PC-3 (cell line): ENCODE data around the gene NTN1. TPM values are rescaled to one million over a fixed set of nuclear protein-coding genes. Genes with fewer than 3 reads are reported as not detected.

Experiments
- ATAC-seq: fragments of 200-7000 bp; cut with Tn5 transposase; 2 replicates; pipeline ENCODE4 v1.9.1; 2020; ENCODE audit warnings: mild to moderate bottlenecking, moderate library complexity
- BruUV-seq: library from RNA; stranded (reverse); fragments of 400-500 nt; replicated peaks from 2 replicates; lab custom pipeline; 2021; lab: Mats Ljungman, UMichigan
- CTCF ChIA-PET: fragments of 300-600 bp; sonication (Branson Sonifier 250); formaldehyde crosslinking; loops from one replicate; lab custom pipeline; 2022; ENCODE audit warnings: antibody characterized with exemption; lab: Charles Lee
- POLR2A ChIA-PET: fragments of 300-600 bp; sonication (Branson Sonifier 250); formaldehyde crosslinking; loops from one replicate; lab custom pipeline; 2022; ENCODE audit warnings: antibody characterized with exemption; ENCODE audit not compliant: unreplicated experiment; lab: Charles Lee
- DNase-seq: peaks from one replicate; pipeline ENCODE4 v3.0.0-alpha.2; 2015
- H2AFZ ChIP-seq: fragments of 300-600 bp; sonication (generic); 2 replicates; pipeline ENCODE4 v1.6.0; 2016; ENCODE audit warnings: antibody characterized with exemption, low read length
- H3F3A ChIP-seq: fragments of 300-600 bp; sonication (generic); one replicate; pipeline ENCODE4 v1.6.0; 2017; ENCODE audit warnings: antibody characterized with exemption, low read length, control low read depth, mild to moderate bottlenecking; ENCODE audit not compliant: unreplicated experiment
- H3K27ac ChIP-seq: fragments of 300-600 bp; sonication (generic); 2 replicates; pipeline ENCODE4 v1.5.1; 2016; ENCODE audit warnings: mild to moderate bottlenecking, low read length
- H3K27me3 ChIP-seq: fragments of 300-600 bp; sonication (generic); 2 replicates; pipeline ENCODE4 v1.6.1; 2016; ENCODE audit warnings: low read length, mixed read lengths
- H3K36me3 ChIP-seq: fragments of 300-600 bp; sonication (generic); 2 replicates; pipeline ENCODE4 v1.6.1; 2016; ENCODE audit warnings: low read depth, mixed run types, low read length, mixed read lengths
- H3K4me1 ChIP-seq: fragments of 300-600 bp; sonication (generic); 2 replicates; pipeline ENCODE4 v1.5.1; 2016; ENCODE audit warnings: low read length; ENCODE audit not compliant: insufficient read depth
- H3K4me2 ChIP-seq: fragments of 300-600 bp; sonication (generic); 2 replicates; pipeline ENCODE4 v1.6.0; 2016; ENCODE audit warnings: low read length
- H3K4me3 ChIP-seq: fragments of 300-600 bp; sonication (generic); 2 replicates; pipeline ENCODE4 v1.5.1; 2016; ENCODE audit warnings: mild to moderate bottlenecking, low read length, mixed read lengths
- H3K79me2 ChIP-seq: fragments of 300-600 bp; sonication (generic); 2 replicates; pipeline ENCODE4 v1.6.1; 2017; ENCODE audit warnings: low read length, mixed read lengths
- H3K9ac ChIP-seq: fragments of 300-600 bp; sonication (generic); 2 replicates; pipeline ENCODE4 v1.6.0; 2016; ENCODE audit warnings: mild to moderate bottlenecking, low read length
- H3K9me2 ChIP-seq: fragments of 300-600 bp; sonication (generic); replicated peaks from 2 replicates; pipeline ENCODE4 v1.6.1; 2016; ENCODE audit warnings: mixed run types, low read length, mixed read lengths
- H3K9me3 ChIP-seq: fragments of 300-600 bp; sonication (generic); 2 replicates; pipeline ENCODE4 v1.6.1; 2016; ENCODE audit warnings: low read length, mixed read lengths
- H4K20me1 ChIP-seq: fragments of 300-600 bp; sonication (generic); 2 replicates; pipeline ENCODE4 v1.6.1; 2016; ENCODE audit warnings: low read length, mixed read lengths
- EZH2 ChIP-seq: fragments of 300-600 bp; sonication (generic); IDR thresholded peaks from one replicate; pipeline ENCODE4 v1.6.1; 2017; ENCODE audit warnings: antibody characterized with exemption, mild to moderate bottlenecking, low read length; ENCODE audit not compliant: unreplicated experiment
- EZH2phosphoT487 ChIP-seq: fragments of 300-600 bp; sonication (generic); IDR thresholded peaks from 2 replicates; pipeline ENCODE4 v1.6.1; 2018; ENCODE audit warnings: mild to moderate bottlenecking, antibody characterized with exemption, low read length, borderline replicate concordance
- intact Hi-C: fragments of 100-400 bp; cut with micrococcal nuclease; formaldehyde crosslinking; loops from 2 replicates; pipeline ENCODE4 v1.9.0; 2023
- total RNA-seq: library from RNA; depleted of rRNA; stranded (reverse); fragments of >200 nt; gene quantifications from 2 replicates; pipeline ENCODE4 v1.2.3, GENCODE V29; 2014
- TF ChIP-seq, protein P1 (sequence below): fragments of 300-600 bp; sonication (generic); conservative IDR thresholded peaks from 2 replicates; pipeline ENCODE4 v1.5.1; 2017; ENCODE audit warnings: antibody characterized with exemption, low read depth, mild to moderate bottlenecking, low read length

Gene NTN1
- total RNA-seq, 1 experiment from 2014 or later: 0.22 TPM

DNA sequence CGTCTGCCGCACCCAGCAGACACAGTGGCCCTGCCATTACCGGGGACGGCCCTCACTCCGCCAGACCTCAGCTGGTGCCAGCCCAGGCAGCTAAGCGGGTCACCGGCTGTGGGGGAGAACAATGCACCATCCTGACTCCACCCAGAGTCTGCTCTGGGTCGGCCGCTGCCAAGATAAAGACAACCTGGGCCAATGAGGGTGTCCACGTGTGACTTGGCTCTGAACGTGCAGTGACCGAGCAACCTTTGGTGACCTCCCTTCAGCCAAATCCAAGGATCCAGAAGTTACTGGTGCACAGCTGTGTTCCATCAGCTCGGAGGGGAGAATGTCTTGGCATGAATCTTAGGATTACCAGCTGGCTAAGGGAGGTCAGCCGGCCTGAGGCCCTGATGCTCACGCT, 155.9 kb downstream of the NTN1 start:
- Histone ChIP-seq H3K9ac (no peak overlapping the region), H2AFZ (no peak overlapping the region), H3K4me2 (no peak overlapping the region), H3K27ac (no peak overlapping the region), H3K27me3 (peaks cover 13% of the 10 kb centered on the region), H3F3A (no peaks in the 10 kb centered on the region), H3K36me3 (no peaks in the 10 kb centered on the region), H4K20me1 (no peaks in the 10 kb centered on the region), H3K79me2 (no peaks in the 10 kb centered on the region), H3K4me3 (no peak overlapping the region), H3K9me3 (no peaks in the 10 kb centered on the region), H3K9me2 (no peaks in the 10 kb centered on the region), H3K4me1 (no peaks in the 10 kb centered on the region)
- no peak for ATAC-seq
- no TSS peak for BruUV-seq
- intact Hi-C loops: no loop called here
- DNase-seq: no peak
- TF ChIP-seq EZH2phosphoT487 (no peak), EZH2 (no peak)
- TF ChIP-seq, protein P1, sequence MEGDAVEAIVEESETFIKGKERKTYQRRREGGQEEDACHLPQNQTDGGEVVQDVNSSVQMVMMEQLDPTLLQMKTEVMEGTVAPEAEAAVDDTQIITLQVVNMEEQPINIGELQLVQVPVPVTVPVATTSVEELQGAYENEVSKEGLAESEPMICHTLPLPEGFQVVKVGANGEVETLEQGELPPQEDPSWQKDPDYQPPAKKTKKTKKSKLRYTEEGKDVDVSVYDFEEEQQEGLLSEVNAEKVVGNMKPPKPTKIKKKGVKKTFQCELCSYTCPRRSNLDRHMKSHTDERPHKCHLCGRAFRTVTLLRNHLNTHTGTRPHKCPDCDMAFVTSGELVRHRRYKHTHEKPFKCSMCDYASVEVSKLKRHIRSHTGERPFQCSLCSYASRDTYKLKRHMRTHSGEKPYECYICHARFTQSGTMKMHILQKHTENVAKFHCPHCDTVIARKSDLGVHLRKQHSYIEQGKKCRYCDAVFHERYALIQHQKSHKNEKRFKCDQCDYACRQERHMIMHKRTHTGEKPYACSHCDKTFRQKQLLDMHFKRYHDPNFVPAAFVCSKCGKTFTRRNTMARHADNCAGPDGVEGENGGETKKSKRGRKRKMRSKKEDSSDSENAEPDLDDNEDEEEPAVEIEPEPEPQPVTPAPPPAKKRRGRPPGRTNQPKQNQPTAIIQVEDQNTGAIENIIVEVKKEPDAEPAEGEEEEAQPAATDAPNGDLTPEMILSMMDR: no peak
- ChIA-PET POLR2A (no interaction called here), CTCF (no interaction called here)

DNA sequence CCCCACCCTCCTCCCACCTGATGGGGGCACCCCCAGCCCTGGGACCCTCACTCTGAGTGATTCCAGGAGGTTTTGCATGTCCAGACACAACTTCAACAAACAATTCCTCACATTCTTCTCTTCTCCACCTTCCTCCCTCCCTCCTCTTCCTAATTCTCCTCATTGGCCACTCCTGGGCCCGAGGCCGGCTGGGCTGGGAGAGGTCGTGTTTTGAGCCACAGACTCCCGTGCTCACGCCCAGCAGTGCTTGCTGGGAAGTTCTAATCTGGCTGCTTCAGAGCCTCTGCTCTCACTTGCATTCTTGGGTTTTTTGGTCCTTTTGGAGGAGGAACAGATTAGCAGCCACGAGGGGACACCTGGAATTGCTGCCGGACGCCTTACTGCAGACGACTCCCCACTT, 157.0 kb downstream of the NTN1 start:
- CTCF ChIA-PET: no interaction called here
- no peak for ATAC-seq
- intact Hi-C loops: no loop called here

DNA sequence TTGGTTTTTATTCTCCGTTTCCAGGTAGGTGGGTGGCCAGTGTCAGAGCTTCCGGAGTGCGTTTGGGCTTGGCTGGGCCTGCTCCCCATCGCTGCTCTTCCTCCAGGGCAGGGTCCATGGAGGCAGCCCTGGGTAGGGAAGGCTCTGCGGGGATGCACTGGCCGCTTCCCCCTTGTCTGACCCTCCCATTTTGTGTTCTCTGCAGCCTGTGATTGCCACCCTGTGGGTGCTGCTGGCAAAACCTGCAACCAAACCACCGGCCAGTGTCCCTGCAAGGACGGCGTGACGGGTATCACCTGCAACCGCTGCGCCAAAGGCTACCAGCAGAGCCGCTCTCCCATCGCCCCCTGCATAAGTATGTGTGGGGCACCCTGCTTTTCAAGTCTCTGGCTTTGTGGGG, 158.3 kb downstream of the NTN1 start:
- ChIA-PET CTCF (no interaction called here), POLR2A (no interaction called here)
- H3K4me2 ChIP-seq: no peak overlapping the region

More for the DNA sequence above, 157.0 kb downstream of the NTN1 start:
- DNase-seq: no peak
- TF ChIP-seq EZH2 (no peak), EZH2phosphoT487 (no peak)
- TF ChIP-seq, protein P1: no peak
- no TSS peak for BruUV-seq
- H3K4me3 ChIP-seq: no peak overlapping the region
- peaks cover 20% of the 10 kb centered on the region for H3K27me3 ChIP-seq
- H4K20me1 ChIP-seq: no peaks in the 10 kb centered on the region
- H3K36me3 ChIP-seq: no peaks in the 10 kb centered on the region
- H3K27ac ChIP-seq: no peak overlapping the region
- H3K4me1 ChIP-seq: no peaks in the 10 kb centered on the region
- H2AFZ ChIP-seq: no peak overlapping the region
- H3K79me2 ChIP-seq: no peaks in the 10 kb centered on the region
- H3K9me2 ChIP-seq: no peaks in the 10 kb centered on the region
- POLR2A ChIA-PET: no interaction called here
- H3F3A ChIP-seq: no peaks in the 10 kb centered on the region
- no peak overlapping the region for H3K4me2 ChIP-seq
- H3K9me3 ChIP-seq: no peaks in the 10 kb centered on the region
- no peak overlapping the region for H3K9ac ChIP-seq

More for the DNA sequence above, 158.3 kb downstream of the NTN1 start:
- no peak overlapping the region for H2AFZ ChIP-seq
- no peaks in the 10 kb centered on the region for H3K9me3 ChIP-seq
- H3K4me1 ChIP-seq: no peaks in the 10 kb centered on the region
- TF ChIP-seq EZH2phosphoT487 (no peak), EZH2 (no peak)
- TF ChIP-seq, protein P1: no peak
- no peaks in the 10 kb centered on the region for H3K36me3 ChIP-seq
- DNase-seq: no peak
- H3K9me2 ChIP-seq: no peaks in the 10 kb centered on the region
- no peak for ATAC-seq
- no peaks in the 10 kb centered on the region for H3F3A ChIP-seq
- H3K79me2 ChIP-seq: no peaks in the 10 kb centered on the region
- H3K4me3 ChIP-seq: no peak overlapping the region
- H3K27me3 ChIP-seq: peaks cover 33% of the 10 kb centered on the region
- intact Hi-C loops: no loop called here
- no TSS peak for BruUV-seq
- no peak overlapping the region for H3K27ac ChIP-seq
- H3K9ac ChIP-seq: no peak overlapping the region
- no peaks in the 10 kb centered on the region for H4K20me1 ChIP-seq
